HepG2 (cell line): ENCODE data around the gene NOTCH2. TPM values are rescaled to one million over a fixed set of nuclear protein-coding genes. Genes with fewer than 3 reads are reported as not detected.

ENCODE experiments used
- ATAC-seq: fragments of 200-7000 bp; cut with Tn5 transposase; 3 replicates; pipeline ENCODE4 v1.9.1; 2020; ENCODE audit warnings: mild to moderate bottlenecking, moderate library complexity
- BruUV-seq: library from RNA; stranded (reverse); fragments of 400-500 nt; replicated peaks from 2 replicates; lab custom pipeline; 2021; lab: Mats Ljungman, UMichigan
- CTCF ChIA-PET: fragments of 300-600 bp; formaldehyde crosslinking; extraction: SDS; loops from one replicate; lab custom pipeline; 2021; ENCODE audit warnings: low total read pairs, inconsistent platforms, low intra/inter-chr PET ratio; lab: Yijun Ruan, JAX
- POLR2A ChIA-PET: fragments of 350-600 bp; sonication (Branson Sonifier 250); formaldehyde crosslinking; loops from one replicate; lab custom pipeline; 2020; ENCODE audit warnings: antibody characterized with exemption, inconsistent platforms; lab: Yijun Ruan, JAX
- DNase-seq: peaks from one replicate; pipeline ENCODE4 v3.0.0-alpha.2; 2015; ENCODE audit warnings: low spot score
- FAIRE-seq: peaks from 3 replicates; lab custom pipeline; 2011; peaks lifted over from hg19 to GRCh38; lab: Jason Lieb, UNC
- H2AFZ ChIP-seq: one replicate; pipeline ENCODE4 v1.6.1; 2011; ENCODE audit warnings: low read length, inconsistent platforms
- H3K27ac ChIP-seq: fragments of 300-600 bp; 3 replicates; pipeline ENCODE4 v1.8.0; 2011; ENCODE audit warnings: mixed run types, mild to moderate bottlenecking, mixed read lengths, low read length, inconsistent platforms; ENCODE audit not compliant: insufficient read depth; ENCODE audit errors: extremely low read length
- H3K27me3 ChIP-seq, 2 experiments: fragments of 200-600 bp in 1 of 2; 2 replicates in 1 of 2; 3 replicates in 1 of 2; pipeline versions ENCODE4 v1.6.0 to v1.8.0; 2011; ENCODE audit warnings: low read length in 2 of 2, mild to moderate bottlenecking in 2 of 2, moderate library complexity in 2 of 2, inconsistent platforms in 1 of 2; ENCODE audit not compliant: insufficient read depth in 2 of 2, control insufficient read depth in 1 of 2
- H3K36me3 ChIP-seq, 2 experiments: fragments of 200-600 bp in 1 of 2; replicated peaks in 1 of 2; 2 replicates in 1 of 2; 3 replicates in 1 of 2; pipeline versions ENCODE4 v1.5.1 to v1.8.0; 2011; ENCODE audit warnings: low read length in 2 of 2, inconsistent platforms in 1 of 2; ENCODE audit not compliant: insufficient read depth in 2 of 2, control insufficient read depth in 1 of 2
- H3K4me1 ChIP-seq: 2 replicates; pipeline ENCODE4 v1.5.1; 2012; ENCODE audit warnings: low read length, inconsistent platforms; ENCODE audit not compliant: insufficient read depth
- H3K4me2 ChIP-seq: 2 replicates; pipeline ENCODE4 v1.6.0; 2011; ENCODE audit warnings: low read depth, low read length, inconsistent platforms
- H3K4me3 ChIP-seq, 3 experiments: fragments of 200-600 bp in 1 of 3; sonication (generic), shearing (Covaris generic) in 1 of 3; replicated peaks in 1 of 3; 2 replicates each; pipeline ENCODE4 v1.5.1; 2011 to 2016; ENCODE audit warnings: low read length in 3 of 3, inconsistent platforms in 2 of 3, low read depth in 2 of 3, mild to moderate bottlenecking in 2 of 3, control low read depth in 1 of 3, mixed read lengths in 1 of 3; ENCODE audit not compliant: insufficient read depth in 1 of 3
- H3K79me2 ChIP-seq: one replicate; pipeline ENCODE4 v1.6.1; 2011; ENCODE audit warnings: low read length, inconsistent platforms; ENCODE audit not compliant: insufficient read depth
- H3K9ac ChIP-seq: 2 replicates; pipeline ENCODE4 v1.6.0; 2011; ENCODE audit warnings: mild to moderate bottlenecking, low read depth, low read length, inconsistent platforms; ENCODE audit not compliant: insufficient read depth
- H3K9me3 ChIP-seq: 2 replicates; pipeline ENCODE4 v1.5.1; 2012; ENCODE audit warnings: mild to moderate bottlenecking, low read length
- H4K20me1 ChIP-seq: 2 replicates; pipeline ENCODE4 v1.6.0; 2011; ENCODE audit warnings: inconsistent platforms, mild to moderate bottlenecking, low read length, moderate library complexity; ENCODE audit not compliant: insufficient read depth
- AFF4 ChIP-seq: sonication (generic); formaldehyde crosslinking; IDR thresholded peaks from 2 replicates; pipeline ENCODE4 v1.4.0; 2020; ENCODE audit warnings: missing genetic modification reagents
- ZBTB37 ChIP-seq: sonication (generic); formaldehyde crosslinking; IDR thresholded peaks from 2 replicates; pipeline ENCODE4 v1.4.0; 2020; ENCODE audit warnings: mild to moderate bottlenecking, missing genetic modification reagents
- ZC3H13 ChIP-seq: sonication (generic); formaldehyde crosslinking; IDR thresholded peaks from 2 replicates; pipeline ENCODE4 v1.8.1; 2023; ENCODE audit warnings: mild to moderate bottlenecking, missing genetic modification reagents, moderate library complexity
- ZFP36L1 ChIP-seq: sonication (generic); formaldehyde crosslinking; IDR thresholded peaks from 2 replicates; pipeline ENCODE4 v1.8.0; 2022; ENCODE audit warnings: mild to moderate bottlenecking, missing genetic modification reagents, moderate library complexity
- ZNF124 ChIP-seq: sonication (generic); formaldehyde crosslinking; IDR thresholded peaks from 2 replicates; pipeline ENCODE4 v1.4.0; 2020; ENCODE audit warnings: missing genetic modification reagents
- ZNF142 ChIP-seq: sonication (generic); formaldehyde crosslinking; IDR thresholded peaks from 2 replicates; pipeline ENCODE4 v1.4.0; 2020; ENCODE audit warnings: missing genetic modification reagents
- ZNF326 ChIP-seq: sonication (generic); formaldehyde crosslinking; IDR thresholded peaks from 2 replicates; pipeline ENCODE4 v1.4.0; 2020; ENCODE audit warnings: missing genetic modification reagents, borderline replicate concordance
- ZNF460 ChIP-seq: sonication (generic); formaldehyde crosslinking; IDR thresholded peaks from 2 replicates; pipeline ENCODE4 v1.5.1; 2020; ENCODE audit warnings: missing genetic modification reagents, mild to moderate bottlenecking, borderline replicate concordance
- WGBS: methylation state at CpG from one replicate; pipeline ENCODE4 v1.1.6; 2017; ENCODE audit warnings: low lambda C conversion rate; 5-methylcytosine and 5-hydroxymethylcytosine counted together
- in situ Hi-C: cut with HindIII; loops from 2 replicates; pipeline ENCODE4 v1.10.0; 2017; ENCODE audit warnings: low pct_unique_long_range_greater_than_20kb; ENCODE audit not compliant: extremely low pct_ligation_motif_present
- intact Hi-C: fragments of 100-400 bp; cut with micrococcal nuclease; formaldehyde crosslinking; loops from one replicate; pipeline ENCODE4 v1.10.0; 2022; ENCODE audit not compliant: unreplicated experiment
- polyA plus RNA-seq, 8 experiments: library from polyadenylated mRNA; depleted of rRNA in 3 of 8; stranded (reverse) in 7 of 8; unstranded in 1 of 8; fragments of >200 nt; fragmentation: Illumina TruSeq in 4 of 8; extraction: Trizol in 4 of 8; gene quantifications; 2 replicates each; pipeline versions ENCODE4 v1.2.1 to v1.2.3, GENCODE V29; 2011 to 2016; ENCODE audit warnings: low read depth in 4 of 8, missing spikeins in 1 of 8, mixed read lengths in 1 of 8; ENCODE audit not compliant: insufficient read depth in 1 of 8
- total RNA-seq, 5 experiments: library from RNA; depleted of rRNA; stranded (reverse); fragments of >200 nt; fragmentation: Illumina TruSeq; extraction: Trizol; gene quantifications; 2 replicates each; pipeline ENCODE4 v1.2.3, GENCODE V29; 2016; ENCODE audit warnings: low read depth in 1 of 5

Gene NOTCH2
- total and polyA plus RNA-seq, 2 of the 13 experiments (the other 11 are each of a cell fraction or from before 2014, with no cell fraction given) = 4.0 to 11.4 TPM

- in situ Hi-C loops = no loop called here
- WGBS = 96% methylated on average over 10 of the region's 19 CpGs
- TF ChIP-seq ZC3H13 (CRISPR knock-in tag) = no peak
- no peak for TF ChIP-seq ZNF326 (CRISPR knock-in tag)
- no peak for TF ChIP-seq ZNF142 (CRISPR knock-in tag)
- TF ChIP-seq ZBTB37 = no peak
- no peak for TF ChIP-seq ZNF460 (CRISPR knock-in tag)
- no peak for TF ChIP-seq AFF4 (CRISPR knock-in tag)
- TF ChIP-seq ZNF124 (CRISPR knock-in tag) = no peak
- no peak for TF ChIP-seq ZFP36L1 (CRISPR knock-in tag)
Measured at GRCh38 chr1:119924948-119925898, 144.2 kb downstream of the NOTCH2 start.

More at GRCh38 chr1:119924948-119925898, 144.2 kb downstream of the NOTCH2 start:
- Histone ChIP-seq H3K9ac (no peak overlapping the region), H3K79me2 (no peaks in the 10 kb centered on the region), H2AFZ (no peak overlapping the region), H4K20me1 (no peaks in the 10 kb centered on the region), H3K4me2 (no peak overlapping the region), H3K27ac (no peak overlapping the region), H3K9me3 (no peaks in the 10 kb centered on the region), H3K4me3 (no peak overlapping the region), H3K36me3 (peaks cover 12 to 19% of the 10 kb centered on the region in 2 experiments; a peak in 4 of 5 replicates), H3K27me3 (no peaks in the 10 kb centered on the region), H3K4me1 (no peaks in the 10 kb centered on the region)
- DNase-seq (no peak), ATAC-seq (no peak), FAIRE-seq (no peak)
- CTCF ChIA-PET = no interaction called here
- BruUV-seq = no TSS peak
- intact Hi-C loops = no loop called here
- POLR2A ChIA-PET = no interaction called here
